Effector memory CD8-positive, alpha-beta T cell (primary cell): ENCODE results near the gene GAB4.
"Not testable (repeated sequence)": the region's sequence is repeated elsewhere in the genome, so short reads cannot be mapped to it uniquely, and the experiment has no call there.

ENCODE experiments used
- ATAC-seq: fragments of 150-1000 bp; cut with Tn5 transposase; replicated peaks from 2 replicates; pipeline ENCODE4 v1.10.0; 2021; ENCODE audit warnings: mild to moderate bottlenecking, moderate library complexity
- DNase-seq, 3 experiments: peaks; one replicate each; pipeline ENCODE4 v3.0.0; 2021
- H3K27ac Mint-ChIP-seq, 2 donors: one replicate each; pipeline ENCODE4 v1.8.0; 2022; ENCODE audit warnings: mild to moderate bottlenecking in 2 of 2, mixed read lengths in 2 of 2, moderate library complexity in 2 of 2
- H3K27me3 Mint-ChIP-seq, 2 donors: one replicate each; pipeline ENCODE4 v1.8.0; 2022; ENCODE audit warnings: mixed read lengths in 2 of 2
- H3K36me3 Mint-ChIP-seq: one replicate; pipeline ENCODE4 v1.8.0; 2022; ENCODE audit warnings: mild to moderate bottlenecking, moderate library complexity, mixed read lengths; ENCODE audit not compliant: insufficient read depth
- H3K4me1 Mint-ChIP-seq, 2 donors: one replicate each; pipeline ENCODE4 v1.8.0; 2022; ENCODE audit warnings: low read depth in 2 of 2, mixed read lengths in 2 of 2
- H3K4me3 Mint-ChIP-seq, 2 donors: one replicate each; pipeline ENCODE4 v1.8.0; 2022; ENCODE audit warnings: mild to moderate bottlenecking in 2 of 2, mixed read lengths in 2 of 2, moderate library complexity in 2 of 2
- H3K9me3 Mint-ChIP-seq, 2 donors: one replicate each; pipeline ENCODE4 v1.8.0; 2022; ENCODE audit warnings: mixed read lengths in 2 of 2
- total RNA-seq, 9 experiments: gene quantifications; one replicate each; lab custom pipeline; 2026; lab: John Stamatoyannopoulos, UW

Gene GAB4, protein sequence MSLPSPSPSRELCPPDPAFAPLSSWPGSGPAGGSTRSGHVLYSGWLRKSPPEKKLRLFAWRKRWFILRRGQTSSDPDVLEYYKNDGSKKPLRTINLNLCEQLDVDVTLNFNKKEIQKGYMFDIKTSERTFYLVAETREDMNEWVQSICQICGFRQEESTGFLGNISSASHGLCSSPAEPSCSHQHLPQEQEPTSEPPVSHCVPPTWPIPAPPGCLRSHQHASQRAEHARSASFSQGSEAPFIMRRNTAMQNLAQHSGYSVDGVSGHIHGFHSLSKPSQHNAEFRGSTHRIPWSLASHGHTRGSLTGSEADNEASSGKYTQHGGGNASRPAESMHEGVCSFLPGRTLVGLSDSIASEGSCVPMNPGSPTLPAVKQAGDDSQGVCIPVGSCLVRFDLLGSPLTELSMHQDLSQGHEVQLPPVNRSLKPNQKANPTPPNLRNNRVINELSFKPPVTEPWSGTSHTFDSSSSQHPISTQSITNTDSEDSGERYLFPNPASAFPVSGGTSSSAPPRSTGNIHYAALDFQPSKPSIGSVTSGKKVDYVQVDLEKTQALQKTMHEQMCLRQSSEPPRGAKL
- 0 to 0.21 (median 0) reads per million in 9 experiments for total RNA-seq

DNA sequence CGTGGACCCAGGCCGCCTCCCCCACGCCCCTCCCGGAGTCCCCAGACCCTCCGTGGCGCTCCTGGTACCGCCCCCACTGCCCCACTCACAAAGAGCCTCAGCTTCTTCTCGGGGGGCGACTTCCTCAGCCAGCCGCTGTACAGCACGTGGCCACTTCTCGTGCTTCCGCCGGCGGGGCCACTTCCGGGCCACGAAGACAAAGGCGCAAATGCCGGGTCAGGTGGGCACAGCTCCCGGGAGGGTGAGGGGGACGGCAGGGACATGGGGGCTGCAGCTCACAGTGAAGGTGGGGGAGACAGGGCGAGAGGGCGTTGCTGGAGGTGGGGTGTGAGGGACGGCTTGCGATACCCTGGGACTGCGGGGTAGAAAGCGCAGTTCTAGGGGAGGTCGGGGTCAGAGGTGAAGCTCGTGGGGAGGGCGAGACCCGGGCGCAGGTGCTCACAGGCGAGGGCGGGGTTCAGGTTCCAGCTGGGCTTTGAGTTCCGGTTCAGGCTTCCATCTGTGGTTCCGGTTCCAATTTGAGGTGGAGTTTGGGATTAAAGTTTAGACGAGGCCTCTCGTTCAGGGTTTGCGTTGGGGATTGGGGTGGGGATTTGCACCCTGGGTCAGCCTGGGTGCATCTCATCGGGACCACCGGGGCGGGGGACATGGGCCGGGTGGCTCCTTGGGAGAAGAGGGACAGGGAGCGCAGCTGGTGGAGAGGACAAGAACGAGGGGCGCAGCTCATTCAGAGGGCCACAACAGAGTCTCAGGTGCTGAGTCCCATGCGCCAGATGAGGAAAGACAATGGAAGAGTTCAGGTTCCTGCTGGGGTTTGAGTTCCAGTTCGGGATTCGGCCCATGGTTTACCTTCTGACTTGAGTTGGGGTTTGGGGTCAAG, at the start of gene GAB4:
GAB4 (minus strand) TSS at position 371 of the 880 bp plus-strand sequence; CDS start at position 263, 108 bp downstream.
- H3K4me3 Mint-ChIP-seq = no peak within 1 kb of the TSS
- H3K4me1 Mint-ChIP-seq = no peaks in the 10 kb centered on the region
- DNase-seq = no peak
- no peak for ATAC-seq
- peaks cover 0 to 10% of the 10 kb centered on the region in 2 donors for H3K9me3 Mint-ChIP-seq
- H3K36me3 Mint-ChIP-seq = peaks cover 2% of the 10 kb centered on the region
- peaks cover 69 to 90% of the 10 kb centered on the region in 2 donors for H3K27me3 Mint-ChIP-seq
- H3K27ac Mint-ChIP-seq = no peak within 1 kb of the TSS

DNA sequence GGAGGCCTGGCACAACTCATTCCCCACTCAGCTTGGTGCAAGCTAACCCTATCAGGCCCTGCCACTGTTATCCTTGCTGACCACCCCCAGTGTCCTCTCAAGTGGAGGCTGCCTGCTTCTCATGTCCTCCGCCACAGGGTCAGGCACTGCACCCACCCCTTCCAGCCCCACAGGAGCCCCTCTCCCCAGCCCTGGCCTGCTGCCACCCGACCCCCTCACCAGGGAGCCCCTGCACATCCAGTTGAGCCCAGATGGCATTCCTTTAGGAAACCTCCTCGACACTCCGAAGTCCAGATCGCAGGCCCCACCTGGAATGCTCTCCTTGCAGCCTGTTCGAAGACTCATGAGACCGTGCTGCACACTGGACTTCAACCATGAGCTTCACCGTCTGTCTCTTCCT, 48.8 kb upstream of the GAB4 start:
- no peaks in the 10 kb centered on the region for H3K9me3 Mint-ChIP-seq
- no peak for ATAC-seq
- H3K27me3 Mint-ChIP-seq = peaks cover 20 to 41% of the 10 kb centered on the region in 2 donors
- no peak overlapping the region for H3K4me3 Mint-ChIP-seq
- peaks cover 3% of the 10 kb centered on the region for H3K36me3 Mint-ChIP-seq
- no peak for DNase-seq
- peaks cover 4 to 5% of the 10 kb centered on the region in 2 donors for H3K4me1 Mint-ChIP-seq
- H3K27ac Mint-ChIP-seq = peak overlapping the region in 1 of 2 donors; percentile 56

DNA sequence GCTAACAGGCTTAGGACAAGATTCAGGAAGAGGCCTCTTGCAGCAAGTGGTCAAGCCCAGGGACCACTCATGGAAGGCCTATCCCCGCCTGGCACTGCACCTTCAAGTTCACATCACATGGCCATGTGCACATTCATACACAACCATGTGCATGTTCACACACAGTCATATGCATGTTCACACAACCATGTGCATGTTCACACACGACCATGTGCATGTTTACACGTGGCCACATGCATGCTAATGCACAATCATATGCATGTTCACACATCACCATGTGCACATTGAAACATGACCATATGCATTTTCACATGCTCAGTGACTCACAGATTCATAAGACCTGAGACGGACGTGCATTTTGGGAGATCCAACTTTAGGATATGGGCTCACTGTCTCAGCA, 48.0 kb upstream of the GAB4 start:
- H3K36me3 Mint-ChIP-seq = peaks cover 3% of the 10 kb centered on the region
- H3K4me1 Mint-ChIP-seq = peaks cover 4 to 5% of the 10 kb centered on the region in 2 donors
- ATAC-seq (no peak), DNase-seq (no peak)
- H3K27ac Mint-ChIP-seq = no peak overlapping the region
- H3K9me3 Mint-ChIP-seq = no peaks in the 10 kb centered on the region
- peaks cover 15 to 33% of the 10 kb centered on the region in 2 donors for H3K27me3 Mint-ChIP-seq
- no peak overlapping the region for H3K4me3 Mint-ChIP-seq

DNA sequence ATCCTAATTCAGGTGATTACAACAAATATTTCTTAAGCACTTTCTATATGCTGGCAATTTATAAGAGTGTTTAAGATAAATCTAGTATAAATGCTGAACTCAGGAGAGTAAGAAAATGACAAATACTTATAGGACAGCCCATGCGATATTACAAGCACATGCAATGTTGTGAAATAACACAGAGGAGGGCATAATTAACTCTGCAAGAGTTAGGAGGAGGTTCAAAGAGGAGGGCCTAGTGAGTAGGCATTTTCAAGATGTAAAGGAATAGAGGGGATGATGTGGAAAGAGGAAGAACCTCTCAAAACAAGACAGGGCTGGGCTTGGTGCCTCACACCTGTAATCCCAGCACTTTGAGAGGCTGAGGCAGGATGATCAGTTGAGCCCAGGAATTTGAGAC, 39.6 kb upstream of the GAB4 start:
- ATAC-seq = no peak
- Mint-ChIP-seq H3K27ac (no peak overlapping the region), H3K36me3 (no peaks in the 10 kb centered on the region), H3K9me3 (no peaks in the 10 kb centered on the region), H3K4me1 (no peaks in the 10 kb centered on the region), H3K4me3 (no peak overlapping the region), H3K27me3 (peaks cover 18 to 24% of the 10 kb centered on the region in 2 donors)
- DNase-seq = no peak

DNA sequence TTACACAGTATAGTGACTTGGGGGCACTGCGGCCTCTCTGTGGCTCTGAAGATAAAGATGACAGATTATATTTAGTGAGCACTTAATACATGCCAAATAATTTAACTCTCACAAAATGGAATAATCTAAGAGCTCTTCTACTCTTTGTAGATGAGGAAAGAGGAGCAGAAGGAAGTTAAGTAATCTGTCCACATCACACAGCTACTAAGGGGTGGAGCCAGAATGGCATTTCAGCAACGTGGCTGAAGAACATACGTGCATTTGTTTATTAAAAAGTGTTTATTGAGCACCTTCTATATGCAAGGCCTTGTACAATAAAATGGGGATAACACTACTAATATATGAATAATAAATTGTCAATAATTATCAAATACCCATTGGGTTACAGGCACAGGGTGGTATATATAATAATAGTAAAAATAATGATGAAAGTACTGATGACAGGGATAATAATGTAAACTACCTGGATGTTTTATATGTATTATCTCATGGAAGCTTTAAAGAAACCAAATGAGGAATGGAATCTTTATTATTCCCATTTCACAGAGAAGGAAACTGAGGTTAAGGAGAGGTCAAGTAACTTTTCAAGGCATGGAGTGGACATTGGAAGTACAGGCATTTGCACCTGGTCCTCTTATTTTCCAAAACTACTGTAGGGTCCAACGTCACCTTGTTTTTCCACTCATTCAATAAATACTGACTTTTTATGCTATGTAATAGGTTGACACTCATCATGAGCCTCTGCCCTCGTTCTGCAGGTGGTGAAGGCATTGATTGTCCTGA, 38.7 kb upstream of the GAB4 start:
- H3K36me3 Mint-ChIP-seq = no peaks in the 10 kb centered on the region
- no peak overlapping the region for H3K4me3 Mint-ChIP-seq
- ATAC-seq (no peak), DNase-seq (no peak)
- peaks cover 18 to 31% of the 10 kb centered on the region in 2 donors for H3K27me3 Mint-ChIP-seq
- H3K27ac Mint-ChIP-seq = no peak overlapping the region
- H3K4me1 Mint-ChIP-seq = no peaks in the 10 kb centered on the region
- no peaks in the 10 kb centered on the region for H3K9me3 Mint-ChIP-seq

DNA sequence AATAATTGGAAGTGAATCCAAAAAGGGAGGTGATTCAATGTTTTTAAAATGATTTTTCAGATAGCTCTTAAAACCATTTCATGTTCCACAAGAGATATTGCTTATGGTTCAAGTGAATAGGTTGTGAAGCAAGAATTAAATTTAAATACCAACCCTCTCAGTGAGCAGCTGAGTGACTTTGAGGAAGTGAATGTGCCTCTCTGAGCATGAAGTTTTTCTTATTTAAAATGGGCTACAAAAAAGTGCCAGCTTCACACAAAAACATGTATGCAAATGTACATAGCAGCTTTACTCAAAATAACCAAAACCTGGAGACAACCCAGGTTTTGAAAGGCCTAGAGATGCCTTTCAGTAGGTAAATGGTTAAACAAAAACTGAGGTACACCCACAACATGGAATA, 35.5 kb upstream of the GAB4 start:
- no peak for ATAC-seq
- Mint-ChIP-seq H3K27ac (no peak overlapping the region), H3K4me3 (no peak overlapping the region), H3K4me1 (no peaks in the 10 kb centered on the region), H3K9me3 (no peaks in the 10 kb centered on the region), H3K27me3 (peaks cover 16 to 36% of the 10 kb centered on the region in 2 donors), H3K36me3 (no peaks in the 10 kb centered on the region)
- no peak for DNase-seq

DNA sequence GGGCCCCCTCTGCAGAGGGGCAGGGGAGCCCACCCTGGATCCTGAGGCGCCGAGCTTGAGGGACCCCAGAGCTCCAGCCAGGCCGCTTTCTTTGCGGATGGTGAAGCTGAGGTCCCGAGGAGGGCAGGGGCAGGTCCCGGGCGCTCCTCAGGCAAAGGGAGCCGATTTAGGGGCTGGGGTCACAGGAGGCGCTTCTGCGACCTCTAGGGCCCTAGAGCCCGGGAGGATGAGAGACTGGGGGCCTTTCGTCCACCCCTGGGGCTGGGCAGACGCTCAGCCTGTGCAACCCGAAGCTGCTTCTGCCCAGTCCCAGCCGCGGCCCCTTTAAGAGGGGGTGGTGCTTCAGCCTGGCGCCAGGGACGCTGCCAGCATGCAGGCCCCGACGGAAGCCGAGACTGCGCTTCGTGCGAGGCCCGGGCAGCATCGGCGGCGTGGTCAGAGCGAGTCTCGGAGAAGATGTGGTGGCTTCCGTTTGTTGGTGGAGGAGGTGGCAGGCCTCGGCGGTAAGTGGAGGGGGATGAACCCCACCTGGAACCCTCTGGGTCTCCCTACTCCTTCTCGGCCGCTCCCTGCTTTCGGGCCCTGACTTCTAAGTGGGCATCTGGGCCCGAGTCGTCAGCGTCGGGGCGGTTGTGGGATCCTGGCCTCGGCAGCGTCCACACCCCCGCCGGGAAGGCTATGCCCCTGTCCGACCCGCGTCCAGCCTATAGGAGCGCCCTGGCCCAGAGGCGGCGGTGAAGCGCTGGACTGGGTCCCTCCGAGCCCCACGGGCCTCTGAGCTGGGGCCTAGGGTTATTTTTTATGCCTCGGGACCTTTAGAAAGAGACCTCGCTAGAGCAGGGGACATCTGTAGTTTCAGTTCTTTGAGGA, 29.1 kb upstream of the GAB4 start:
- ATAC-seq = peak; percentile 73
- H3K4me3 Mint-ChIP-seq = peak overlapping the region; percentile 25 to 38
- not testable (repeated sequence) for H3K27ac Mint-ChIP-seq, DNase-seq, H3K4me1 Mint-ChIP-seq, H3K9me3 Mint-ChIP-seq, H3K36me3 Mint-ChIP-seq
- peaks cover 33 to 35% of the 10 kb centered on the region in 2 donors for H3K27me3 Mint-ChIP-seq

DNA sequence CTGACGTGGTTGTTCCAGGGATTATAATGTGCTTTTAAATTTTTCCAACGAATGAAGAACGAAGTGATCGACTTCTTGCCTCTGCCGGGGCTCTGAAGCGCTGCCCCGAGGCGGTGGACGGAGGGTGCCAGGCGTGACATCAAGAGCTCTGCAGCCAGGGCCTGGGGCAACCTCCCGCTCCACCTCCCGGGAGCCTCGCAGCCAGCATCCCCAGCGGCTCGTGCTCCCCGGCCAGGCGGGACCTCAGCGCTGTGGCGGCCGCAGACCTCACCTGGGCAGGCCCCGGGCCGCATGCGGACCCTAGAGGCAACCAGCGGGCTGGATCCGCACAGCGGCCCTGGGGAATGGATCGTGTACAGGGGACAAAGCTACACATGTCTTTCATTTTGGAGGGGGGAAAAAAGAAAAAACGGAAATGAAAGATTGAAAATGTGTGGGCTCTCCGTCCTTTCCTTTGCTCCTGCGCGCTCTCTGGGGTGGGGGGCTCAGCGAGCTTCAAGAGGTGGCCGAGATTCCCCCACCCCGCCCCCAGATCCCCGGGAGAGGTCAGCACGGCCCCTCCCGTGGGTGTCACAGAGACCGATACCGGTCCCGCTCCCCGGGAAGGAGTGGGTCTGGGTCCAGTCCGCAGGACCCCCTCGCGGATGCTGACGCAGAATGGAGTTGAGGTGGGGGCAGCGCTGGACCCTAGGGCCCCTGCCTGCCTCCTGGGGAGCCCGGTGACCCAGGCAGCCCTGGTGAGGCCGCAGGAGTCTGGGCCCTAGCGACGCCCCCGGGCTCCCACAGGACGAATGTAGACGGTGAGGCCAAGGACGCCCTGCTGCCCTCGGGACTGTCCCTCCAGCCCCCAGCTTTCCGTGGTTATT, 28.2 kb upstream of the GAB4 start:
- peak; percentile 22 for ATAC-seq
- H3K4me1 Mint-ChIP-seq, H3K9me3 Mint-ChIP-seq, H3K36me3 Mint-ChIP-seq, H3K27ac Mint-ChIP-seq, DNase-seq: not testable (repeated sequence)
- Mint-ChIP-seq H3K4me3 (peak overlapping the region; percentile 67 to 69), H3K27me3 (peaks cover 24 to 35% of the 10 kb centered on the region in 2 donors)

DNA sequence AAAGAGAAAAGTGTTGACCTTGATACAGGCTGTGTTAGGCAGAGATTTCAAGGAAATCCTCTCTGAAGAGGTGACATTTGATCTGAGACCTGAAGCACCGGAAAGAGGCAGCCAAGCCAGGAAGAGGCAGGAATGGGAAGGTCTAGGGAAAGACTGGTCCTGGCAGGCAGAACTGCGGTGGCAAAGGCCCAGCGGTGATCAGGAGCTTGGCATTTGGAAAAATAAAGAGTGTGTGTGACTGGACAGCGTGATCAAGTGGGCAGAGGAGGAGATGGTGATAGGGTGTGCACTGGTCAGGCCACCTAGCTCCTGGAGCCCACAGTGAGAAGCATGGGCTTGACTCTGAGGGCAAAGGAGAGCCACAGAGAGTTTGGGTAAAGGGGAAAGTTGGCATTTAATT, 27.2 kb upstream of the GAB4 start:
- ATAC-seq (no peak), DNase-seq (no peak)
- no peaks in the 10 kb centered on the region for H3K36me3 Mint-ChIP-seq
- H3K27me3 Mint-ChIP-seq = peaks cover 23 to 35% of the 10 kb centered on the region in 2 donors
- H3K9me3 Mint-ChIP-seq = no peaks in the 10 kb centered on the region
- peaks cover 0 to 3% of the 10 kb centered on the region in 2 donors for H3K4me1 Mint-ChIP-seq
- H3K27ac Mint-ChIP-seq = no peak overlapping the region
- H3K4me3 Mint-ChIP-seq = peak overlapping the region; percentile 28 to 69

DNA sequence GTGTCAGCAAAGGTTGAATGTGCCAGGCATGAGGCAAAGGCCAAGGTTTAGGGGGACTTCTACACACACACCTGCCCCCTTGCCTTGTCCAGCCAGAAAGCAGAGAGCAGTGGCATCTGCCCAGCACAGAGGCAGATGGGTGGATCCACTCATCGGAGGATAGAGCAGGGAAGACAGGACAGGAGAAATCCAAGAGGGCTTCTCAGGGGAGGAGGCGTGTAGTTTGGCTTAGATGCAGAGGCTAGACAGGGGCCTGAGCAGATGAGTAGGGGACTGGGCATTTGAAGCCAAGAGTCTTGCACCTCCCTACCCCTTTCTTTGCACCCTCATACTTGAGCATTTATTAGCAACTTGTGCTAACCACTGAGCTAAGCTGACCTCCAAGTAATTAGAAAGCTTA, 26.5 kb upstream of the GAB4 start:
- not testable (repeated sequence) for H3K9me3 Mint-ChIP-seq, H3K27ac Mint-ChIP-seq, DNase-seq, ATAC-seq, H3K4me3 Mint-ChIP-seq, H3K4me1 Mint-ChIP-seq, H3K36me3 Mint-ChIP-seq
- peaks cover 23 to 35% of the 10 kb centered on the region in 2 donors for H3K27me3 Mint-ChIP-seq

DNA sequence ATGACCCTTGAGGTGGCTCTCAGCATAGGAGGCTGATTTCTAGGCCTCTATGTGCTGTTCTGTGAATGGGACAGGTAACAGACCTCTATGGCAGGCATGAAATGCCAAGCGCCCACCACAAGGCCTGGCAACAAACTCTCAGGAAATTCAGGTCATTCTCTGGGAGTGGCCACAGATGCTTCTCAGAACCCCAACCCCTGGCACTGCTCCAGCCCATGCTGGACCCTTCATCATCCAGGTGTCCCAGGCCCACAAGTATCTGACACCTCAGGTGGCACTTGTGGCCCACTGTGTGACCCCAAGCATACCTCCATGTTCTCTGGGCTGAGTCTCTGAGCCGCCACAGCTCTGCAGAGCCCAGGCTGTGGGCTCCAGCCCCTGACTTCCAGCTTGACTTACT, 24.3 kb upstream of the GAB4 start:
- DNase-seq, H3K27ac Mint-ChIP-seq, H3K9me3 Mint-ChIP-seq, H3K4me3 Mint-ChIP-seq, H3K36me3 Mint-ChIP-seq, ATAC-seq, H3K4me1 Mint-ChIP-seq: not testable (repeated sequence)
- H3K27me3 Mint-ChIP-seq = peaks cover 24 to 35% of the 10 kb centered on the region in 2 donors
